Trophoblast cell (in vitro differentiated cells and primary cell): ENCODE data around the gene BTC.

ENCODE experiments used
- DNase-seq, 2 donors: peaks; one replicate each; pipeline ENCODE4 v3.0.0-alpha.2; 2016
- H2AFZ ChIP-seq: 2 replicates; pipeline ENCODE4 v1.6.1; 2013; ENCODE audit warnings: low read length, moderate library complexity, mild to moderate bottlenecking; ENCODE audit not compliant: insufficient read depth, poor library complexity
- H2AK5ac ChIP-seq: 2 replicates; pipeline ENCODE4 v1.6.1; 2013; ENCODE audit warnings: mild to moderate bottlenecking, low read length
- H2BK120ac ChIP-seq: 2 replicates; pipeline ENCODE4 v1.6.1; 2013; ENCODE audit warnings: low read length, mild to moderate bottlenecking, moderate library complexity; ENCODE audit not compliant: insufficient read depth, poor library complexity
- H2BK12ac ChIP-seq: 2 replicates; pipeline ENCODE4 v1.6.1; 2013; ENCODE audit warnings: mild to moderate bottlenecking, low read length, moderate library complexity
- H2BK5ac ChIP-seq: 2 replicates; pipeline ENCODE4 v1.6.1; 2013; ENCODE audit warnings: low read length, low read depth, moderate library complexity, mild to moderate bottlenecking; ENCODE audit not compliant: poor library complexity
- H3K14ac ChIP-seq: 2 replicates; pipeline ENCODE4 v1.6.1; 2013; ENCODE audit warnings: mild to moderate bottlenecking, low read length
- H3K18ac ChIP-seq: 2 replicates; pipeline ENCODE4 v1.6.1; 2013; ENCODE audit warnings: mild to moderate bottlenecking, low read length
- H3K23ac ChIP-seq: 2 replicates; pipeline ENCODE4 v1.6.1; 2013; ENCODE audit warnings: low read length
- H3K27ac ChIP-seq: 2 replicates; pipeline ENCODE4 v1.5.1; 2013; ENCODE audit warnings: low read depth, mild to moderate bottlenecking, inconsistent platforms, low read length, moderate library complexity
- H3K27me3 ChIP-seq: 2 replicates; pipeline ENCODE4 v1.6.1; 2013; ENCODE audit warnings: inconsistent platforms, mild to moderate bottlenecking, low read length, moderate library complexity; ENCODE audit not compliant: insufficient read depth
- H3K36me3 ChIP-seq, 2 experiments: 1 replicate in 1 of 2; 2 replicates in 1 of 2; pipeline ENCODE4 v1.6.1; 2013; ENCODE audit warnings: low read length in 2 of 2, mild to moderate bottlenecking in 2 of 2, moderate library complexity in 1 of 2; ENCODE audit not compliant: insufficient read depth in 2 of 2, control insufficient read depth in 1 of 2
- H3K4ac ChIP-seq: 2 replicates; pipeline ENCODE4 v1.6.1; 2013; ENCODE audit warnings: low read depth, mild to moderate bottlenecking, low read length, moderate library complexity
- H3K4me1 ChIP-seq, 2 experiments: 1 replicate in 1 of 2; 2 replicates in 1 of 2; pipeline ENCODE4 v1.6.1; 2013; ENCODE audit warnings: low read length in 2 of 2, mild to moderate bottlenecking in 2 of 2, moderate library complexity in 1 of 2; ENCODE audit not compliant: insufficient read depth in 2 of 2, control insufficient read depth in 1 of 2
- H3K4me2 ChIP-seq: 2 replicates; pipeline ENCODE4 v1.6.1; 2013; ENCODE audit warnings: inconsistent platforms, mild to moderate bottlenecking, low read length, moderate library complexity
- H3K4me3 ChIP-seq: 2 replicates; pipeline ENCODE4 v1.5.1; 2013; ENCODE audit warnings: mild to moderate bottlenecking, low read depth, low read length, inconsistent platforms
- H3K79me1 ChIP-seq: one replicate; pipeline ENCODE4 v1.6.1; 2013; ENCODE audit warnings: low read length
- H3K79me2 ChIP-seq: 2 replicates; pipeline ENCODE4 v1.6.1; 2013; ENCODE audit warnings: low read length, mild to moderate bottlenecking; ENCODE audit not compliant: control insufficient read depth, insufficient read depth, poor library complexity
- H3K9ac ChIP-seq: 2 replicates; pipeline ENCODE4 v1.6.1; 2013; ENCODE audit warnings: mild to moderate bottlenecking, low read length
- H3K9me3 ChIP-seq: 2 replicates; pipeline ENCODE4 v1.6.1; 2013; ENCODE audit warnings: low read depth, mild to moderate bottlenecking, control low read depth, inconsistent platforms, low read length; ENCODE audit not compliant: insufficient read depth
- H4K12ac ChIP-seq: 2 replicates; pipeline ENCODE4 v1.6.1; 2013; ENCODE audit warnings: low read depth, mild to moderate bottlenecking, low read length, moderate library complexity
- H4K8ac ChIP-seq: 2 replicates; pipeline ENCODE4 v1.6.1; 2013; ENCODE audit warnings: low read depth, mild to moderate bottlenecking, low read length, moderate library complexity
- H4K91ac ChIP-seq: one replicate; pipeline ENCODE4 v1.6.1; 2013; ENCODE audit warnings: low read depth, mild to moderate bottlenecking, low read length, moderate library complexity
- WGBS: extraction: QIAGEN DNeasy Blood & Tissue Kit; methylation state at CpG from one replicate; pipeline ENCODE4 v1.1.7; 2013; ENCODE audit warnings: missing lambda C conversion rate; ENCODE audit not compliant: insufficient read length, insufficient coverage; ENCODE audit errors: extremely low coverage; 5-methylcytosine and 5-hydroxymethylcytosine counted together

Gene BTC

DNA sequence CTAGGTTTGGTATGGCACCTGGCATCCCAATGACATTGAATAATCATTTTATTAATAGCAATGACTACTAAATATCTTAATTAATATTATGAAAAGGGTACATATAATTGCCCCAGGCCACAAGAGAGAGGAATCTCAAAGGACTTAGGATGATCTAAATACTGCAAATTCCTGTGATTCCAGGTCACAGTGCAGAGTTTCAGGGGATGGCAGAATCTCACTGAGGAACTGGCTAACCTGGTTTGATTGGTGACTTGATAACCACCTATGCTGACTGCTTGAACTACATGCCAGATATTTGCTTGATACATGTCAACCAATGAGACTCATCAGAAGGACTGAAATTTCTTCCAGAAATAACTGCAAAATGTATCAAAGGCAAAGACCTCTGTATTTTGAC lies 37.2 kb downstream of the BTC start:
- no peak overlapping the region for H2BK5ac ChIP-seq
- no peak overlapping the region for H2BK120ac ChIP-seq
- DNase-seq, result peak; percentile 52 to 83
- H3K18ac ChIP-seq, result no peak overlapping the region
- no peak overlapping the region for H3K23ac ChIP-seq
- no peaks in the 10 kb centered on the region for H3K36me3 ChIP-seq
- no peaks in the 10 kb centered on the region for H3K9me3 ChIP-seq
- no peak overlapping the region for H3K4me2 ChIP-seq
- no peak overlapping the region for H3K27ac ChIP-seq
- H2BK12ac ChIP-seq, result no peak overlapping the region
- H2AK5ac ChIP-seq, result no peak overlapping the region
- H3K4me3 ChIP-seq, result no peak overlapping the region
- no peaks in the 10 kb centered on the region for H3K27me3 ChIP-seq
- no peak overlapping the region for H3K4ac ChIP-seq
- H4K12ac ChIP-seq, result no peak overlapping the region
- no peak overlapping the region for H2AFZ ChIP-seq
- no peaks in the 10 kb centered on the region for H3K79me2 ChIP-seq
- H4K91ac ChIP-seq, result no peak overlapping the region
- H3K79me1 ChIP-seq, result no peaks in the 10 kb centered on the region
- H4K8ac ChIP-seq, result no peak overlapping the region
- H3K9ac ChIP-seq, result no peak overlapping the region
- H3K14ac ChIP-seq, result no peak overlapping the region
- peaks cover 2 to 6% of the 10 kb centered on the region in 2 experiments for H3K4me1 ChIP-seq

DNA sequence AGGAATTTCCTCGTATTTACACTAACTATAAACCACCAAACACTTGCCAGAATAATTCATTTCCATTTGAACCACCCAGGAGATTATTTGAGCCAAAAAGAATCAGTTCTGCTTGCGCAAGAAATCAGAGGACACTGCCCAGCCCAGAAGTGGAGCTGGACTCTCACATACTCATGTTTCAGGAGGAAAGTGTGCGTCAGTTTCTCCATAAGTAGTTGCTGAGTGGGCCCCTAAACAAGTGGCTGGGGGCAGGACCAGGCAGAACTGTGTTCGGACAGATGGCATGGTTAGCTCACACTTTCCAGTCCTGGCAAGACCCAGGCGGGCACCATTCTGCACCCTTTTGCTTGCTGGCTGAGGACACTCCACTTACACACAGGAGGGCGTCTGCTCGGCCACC lies 38.8 kb downstream of the BTC start:
- Histone ChIP-seq H2BK12ac (no peak overlapping the region), H3K9ac (no peak overlapping the region), H3K4me3 (no peak overlapping the region), H2AFZ (no peak overlapping the region), H3K79me1 (no peaks in the 10 kb centered on the region), H2BK120ac (no peak overlapping the region), H3K27ac (no peak overlapping the region), H3K23ac (no peak overlapping the region), H3K4ac (no peak overlapping the region), H2AK5ac (no peak overlapping the region), H4K12ac (no peak overlapping the region), H3K9me3 (no peaks in the 10 kb centered on the region), H4K91ac (no peak overlapping the region), H3K14ac (no peak overlapping the region), H2BK5ac (no peak overlapping the region), H3K36me3 (no peaks in the 10 kb centered on the region), H3K27me3 (no peaks in the 10 kb centered on the region), H3K4me1 (peaks cover 2 to 6% of the 10 kb centered on the region in 2 experiments), H3K79me2 (no peaks in the 10 kb centered on the region), H3K18ac (no peak overlapping the region), H4K8ac (no peak overlapping the region), H3K4me2 (no peak overlapping the region)
- no CpG with 5 or more reads among the region's 7 CpGs for WGBS
- no peak for DNase-seq

DNA sequence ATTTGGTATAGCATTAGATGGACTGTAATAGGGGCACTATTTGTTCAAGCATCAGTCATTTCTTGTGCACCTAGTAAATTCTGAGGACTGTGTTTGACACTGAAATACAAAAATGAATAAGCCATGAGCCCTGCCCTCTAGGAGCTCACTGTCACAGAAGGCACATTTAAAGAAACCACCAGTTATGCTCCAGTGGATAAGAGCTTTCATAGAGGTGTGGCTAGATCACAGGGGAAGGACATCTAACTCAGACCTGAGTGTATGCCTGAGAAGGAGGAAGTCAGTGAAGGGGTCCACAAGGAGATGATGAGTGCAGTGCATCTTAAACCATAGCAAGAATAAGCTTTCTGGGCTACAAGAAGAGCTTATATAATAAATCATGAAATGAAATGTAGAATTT lies 40.1 kb downstream of the BTC start:
- Histone ChIP-seq H4K8ac (no peak overlapping the region), H3K79me2 (no peaks in the 10 kb centered on the region), H3K9ac (no peak overlapping the region), H3K9me3 (no peaks in the 10 kb centered on the region), H3K4me3 (no peak overlapping the region), H3K27me3 (no peaks in the 10 kb centered on the region), H2AK5ac (no peak overlapping the region), H3K14ac (no peak overlapping the region), H2BK120ac (no peak overlapping the region), H4K12ac (no peak overlapping the region), H3K27ac (no peak overlapping the region), H2BK5ac (no peak overlapping the region), H2AFZ (no peak overlapping the region), H3K4me2 (no peak overlapping the region), H4K91ac (no peak overlapping the region), H3K36me3 (no peaks in the 10 kb centered on the region), H3K18ac (no peak overlapping the region), H2BK12ac (no peak overlapping the region), H3K4me1 (peaks cover 2 to 6% of the 10 kb centered on the region in 2 experiments), H3K79me1 (no peaks in the 10 kb centered on the region), H3K23ac (no peak overlapping the region), H3K4ac (no peak overlapping the region)
- DNase-seq, result no peak

DNA sequence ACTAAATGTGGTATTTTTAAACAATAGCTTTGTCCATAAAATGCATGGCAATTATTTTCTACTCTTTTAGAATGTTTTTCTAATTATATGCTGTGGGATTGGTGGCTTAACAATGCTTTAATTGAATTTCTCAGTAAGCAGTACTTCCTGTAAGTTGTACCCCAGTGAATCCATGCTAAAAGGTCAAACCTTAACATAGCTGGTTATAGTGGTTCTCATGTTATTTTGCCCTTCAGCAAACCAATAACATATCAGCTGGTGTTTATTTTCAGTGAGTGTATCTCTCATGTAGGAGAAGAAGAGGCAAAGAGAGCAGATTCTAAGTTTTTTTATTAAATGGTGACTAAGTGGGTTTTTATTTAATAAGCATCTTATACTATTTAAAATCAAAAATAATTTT lies 41.5 kb downstream of the BTC start:
- Histone ChIP-seq H3K4me3 (no peak overlapping the region), H3K79me1 (no peaks in the 10 kb centered on the region), H3K4ac (no peak overlapping the region), H4K91ac (no peak overlapping the region), H3K4me1 (peaks cover 2 to 5% of the 10 kb centered on the region in 2 experiments), H3K4me2 (no peak overlapping the region), H3K18ac (no peak overlapping the region), H2BK12ac (no peak overlapping the region), H4K12ac (no peak overlapping the region), H3K9me3 (no peaks in the 10 kb centered on the region), H4K8ac (no peak overlapping the region), H3K14ac (no peak overlapping the region), H3K79me2 (no peaks in the 10 kb centered on the region), H2BK120ac (no peak overlapping the region), H3K23ac (no peak overlapping the region), H3K27ac (no peak overlapping the region), H2AK5ac (no peak overlapping the region), H2AFZ (no peak overlapping the region), H2BK5ac (no peak overlapping the region), H3K27me3 (no peaks in the 10 kb centered on the region), H3K36me3 (no peaks in the 10 kb centered on the region), H3K9ac (no peak overlapping the region)
- no peak for DNase-seq

DNA sequence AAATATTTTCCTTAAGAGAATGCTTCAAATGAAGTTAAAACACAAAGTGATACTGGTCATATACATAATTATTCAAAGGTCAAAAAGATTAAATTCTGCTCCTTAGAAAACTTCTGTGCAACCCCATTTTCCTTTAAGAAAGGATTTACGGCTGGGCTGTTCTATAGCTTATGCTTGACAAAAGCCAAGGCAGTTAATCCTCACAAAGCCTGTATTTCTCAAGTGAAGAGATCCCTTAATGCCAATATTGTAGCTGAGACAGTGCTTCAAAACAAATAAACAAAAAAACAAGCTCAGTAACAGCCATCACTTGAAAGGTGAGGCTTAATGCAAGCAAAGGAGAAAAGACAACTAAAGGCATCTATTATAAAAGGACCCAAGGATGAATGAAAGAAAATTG lies 42.5 kb downstream of the BTC start:
- DNase-seq, result no peak
- no peak overlapping the region for H2AK5ac ChIP-seq
- H2BK5ac ChIP-seq, result no peak overlapping the region

More for the DNA sequence above, 42.5 kb downstream of the BTC start:
- H4K8ac ChIP-seq, result no peak overlapping the region
- H3K23ac ChIP-seq, result no peak overlapping the region
- no peaks in the 10 kb centered on the region for H3K9me3 ChIP-seq
- H3K79me1 ChIP-seq, result no peaks in the 10 kb centered on the region
- no peak overlapping the region for H3K4ac ChIP-seq
- WGBS, result no CpG with 5 or more reads among the region's 1 CpG
- H2BK12ac ChIP-seq, result no peak overlapping the region
- no peaks in the 10 kb centered on the region for H3K27me3 ChIP-seq
- no peak overlapping the region for H3K27ac ChIP-seq
- H4K12ac ChIP-seq, result no peak overlapping the region
- H3K14ac ChIP-seq, result no peak overlapping the region
- no peak overlapping the region for H3K4me2 ChIP-seq
- H2AFZ ChIP-seq, result no peak overlapping the region
- no peaks in the 10 kb centered on the region for H3K36me3 ChIP-seq
- H2BK120ac ChIP-seq, result no peak overlapping the region
- no peak overlapping the region for H3K9ac ChIP-seq
- no peak overlapping the region for H4K91ac ChIP-seq
- H3K4me3 ChIP-seq, result no peak overlapping the region
- H3K18ac ChIP-seq, result no peak overlapping the region
- H3K79me2 ChIP-seq, result no peaks in the 10 kb centered on the region
- peaks cover under 1 to 1% of the 10 kb centered on the region in 2 experiments for H3K4me1 ChIP-seq
